B cell (primary cell): Measurements from ENCODE around the gene PTPRM. TPM values are rescaled to one million over a fixed set of nuclear protein-coding genes. Genes with fewer than 3 reads are reported as not detected.

Experiments
- ATAC-seq: fragments of 200-7000 bp; cut with Tn5 transposase; one replicate; pipeline ENCODE4 v1.10.0; 2021; ENCODE audit warnings: low read depth, mild to moderate bottlenecking, moderate number of reproducible peaks, moderate library complexity
- CTCF ChIA-PET: fragments of 350-600 bp; sonication (Branson Sonifier 250); formaldehyde crosslinking; loops from one replicate; lab custom pipeline; 2021; ENCODE audit warnings: antibody characterized with exemption, inconsistent platforms; lab: Charles Lee
- POLR2A ChIA-PET: fragments of 350-600 bp; sonication (Branson Sonifier 250); formaldehyde crosslinking; loops from one replicate; lab custom pipeline; 2021; ENCODE audit warnings: antibody characterized with exemption; lab: Charles Lee
- DNase-seq: peaks from one replicate; pipeline ENCODE4 v3.0.0; 2013
- H2AFZ ChIP-seq: 2 replicates; pipeline ENCODE4 v1.6.1; 2012; ENCODE audit warnings: mild to moderate bottlenecking, low read depth, low read length; ENCODE audit not compliant: insufficient read depth, poor library complexity, severe bottlenecking
- H3K27ac ChIP-seq, 2 donors: 1 replicate in 1 of 2; 2 replicates in 1 of 2; pipeline ENCODE4 v1.5.1; 2012 to 2013; ENCODE audit warnings: low read length in 2 of 2, mild to moderate bottlenecking in 2 of 2, moderate library complexity in 1 of 2
- H3K27me3 ChIP-seq, 4 experiments: fragments of 200-600 bp in 1 of 4; sonication (generic) in 1 of 4; replicated peaks in 1 of 4; 1 replicate in 2 of 4; 2 replicates in 2 of 4; pipeline versions ENCODE4 v1.6.1 to v1.7.0; 2013 to 2016; ENCODE audit warnings: low read length in 3 of 4, mild to moderate bottlenecking in 2 of 4, mixed read lengths in 1 of 4, moderate library complexity in 1 of 4; ENCODE audit not compliant: insufficient read depth in 4 of 4, control insufficient read depth in 3 of 4; ENCODE audit errors: control extremely low read depth in 1 of 4
- H3K36me3 ChIP-seq, 2 experiments: replicated peaks in 1 of 2; 1 replicate in 1 of 2; 2 replicates in 1 of 2; pipeline versions ENCODE4 v1.6.1 to v1.7.1; 2013; ENCODE audit warnings: low read length in 1 of 2; ENCODE audit not compliant: insufficient read depth in 2 of 2, control insufficient read depth in 1 of 2; ENCODE audit errors: control extremely low read depth in 1 of 2, extremely low read depth in 1 of 2
- H3K4me1 ChIP-seq, 2 donors: fragments of 200-600 bp in 1 of 2; sonication (generic) in 1 of 2; 1 replicate in 1 of 2; 2 replicates in 1 of 2; pipeline versions ENCODE4 v1.5.1 to v1.6.1; 2013 to 2017; ENCODE audit warnings: low read length in 2 of 2; ENCODE audit not compliant: control insufficient read depth in 2 of 2, insufficient read depth in 2 of 2
- H3K4me2 ChIP-seq: replicated peaks from 2 replicates; pipeline ENCODE3; 2012; ENCODE audit warnings: mild to moderate bottlenecking, low read depth, low read length; ENCODE audit not compliant: poor library complexity, severe bottlenecking
- H3K4me3 ChIP-seq, 5 experiments: fragments of 200-600 bp in 1 of 5; sonication (generic) in 1 of 5; 1 replicate in 3 of 5; 2 replicates in 2 of 5; pipeline versions ENCODE4 v1.5.1 to v1.7.0; 2011 to 2016; ENCODE audit warnings: low read length in 4 of 5, mild to moderate bottlenecking in 4 of 5, low read depth in 2 of 5, control low read depth in 1 of 5, moderate library complexity in 1 of 5; ENCODE audit not compliant: insufficient read depth in 1 of 5; ENCODE audit errors: control extremely low read depth in 1 of 5, extremely low read depth in 1 of 5
- H3K79me2 ChIP-seq: fragments of 200-600 bp; sonication (generic); one replicate; pipeline ENCODE4 v1.6.0; 2016; ENCODE audit warnings: low read length; ENCODE audit not compliant: control insufficient read depth, insufficient read depth
- H3K9ac ChIP-seq: fragments of 200-600 bp; sonication (generic); 2 replicates; pipeline ENCODE4 v1.6.1; 2017; ENCODE audit warnings: mild to moderate bottlenecking, low read length, moderate library complexity
- H3K9me3 ChIP-seq, 3 donors: one replicate each; pipeline versions ENCODE4 v1.6.1 to v1.7.1; 2013; ENCODE audit warnings: low read length in 2 of 3; ENCODE audit not compliant: control insufficient read depth in 2 of 3, insufficient read depth in 1 of 3; ENCODE audit errors: control extremely low read depth in 1 of 3
- H4K20me1 ChIP-seq: 2 replicates; pipeline ENCODE4 v1.6.0; 2012; ENCODE audit warnings: mild to moderate bottlenecking, low read length; ENCODE audit not compliant: insufficient read depth, control insufficient read depth, poor library complexity, severe bottlenecking
- H3K27ac Mint-ChIP-seq: one replicate; pipeline ENCODE4 v1.8.0; 2021; ENCODE audit warnings: mixed read lengths
- H3K27me3 Mint-ChIP-seq: one replicate; pipeline ENCODE4 v1.8.0; 2021; ENCODE audit warnings: mixed read lengths
- H3K4me1 Mint-ChIP-seq: one replicate; pipeline ENCODE4 v1.8.0; 2021; ENCODE audit warnings: mixed read lengths
- H3K4me3 Mint-ChIP-seq: one replicate; pipeline ENCODE4 v1.8.0; 2021; ENCODE audit warnings: mixed read lengths
- H3K9me3 Mint-ChIP-seq: one replicate; pipeline ENCODE4 v1.8.0; 2022; ENCODE audit warnings: mixed read lengths; ENCODE audit not compliant: insufficient read depth
- EZH2 ChIP-seq: IDR thresholded peaks from 2 replicates; pipeline ENCODE4 v1.6.1; 2012; ENCODE audit warnings: borderline replicate concordance, low read depth, mild to moderate bottlenecking, moderate library complexity, low read length; ENCODE audit not compliant: insufficient read depth, poor library complexity, severe bottlenecking
- WGBS: methylation state at CpG from one replicate; pipeline ENCODE4 v1.1.5; 2013; ENCODE audit warnings: missing lambda C conversion rate; ENCODE audit not compliant: insufficient coverage; 5-methylcytosine and 5-hydroxymethylcytosine counted together
- intact Hi-C: fragments of 100-400 bp; cut with micrococcal nuclease; formaldehyde crosslinking; loops from one replicate; pipeline ENCODE4 v1.10.0; 2022
- polyA plus RNA-seq: library from polyadenylated mRNA; depleted of rRNA; stranded (reverse); fragments of >200 nt; gene quantifications from 2 replicates; pipeline ENCODE4 v1.2.3, GENCODE V29; 2012
- total RNA-seq, 2 donors: library from RNA; stranded (reverse); fragments of 120-200 nt in 1 of 2; gene quantifications; 1 replicate in 1 of 2; 2 replicates in 1 of 2; pipeline versions ENCODE4 v1.2.3 to v1.2.4, GENCODE V29; 2013 to 2022
- TF ChIP-seq, protein P1 (sequence below): fragments of 200-600 bp; IDR thresholded peaks from one replicate; pipeline ENCODE4 v1.8.0; 2022; ENCODE audit warnings: antibody characterized with exemption, mild to moderate bottlenecking

PTPRM gene
- total and polyA plus RNA-seq, 2 donors (not counting 1 experiment from before 2014, with no cell fraction given): 0.20 to 0.89 TPM

DNA sequence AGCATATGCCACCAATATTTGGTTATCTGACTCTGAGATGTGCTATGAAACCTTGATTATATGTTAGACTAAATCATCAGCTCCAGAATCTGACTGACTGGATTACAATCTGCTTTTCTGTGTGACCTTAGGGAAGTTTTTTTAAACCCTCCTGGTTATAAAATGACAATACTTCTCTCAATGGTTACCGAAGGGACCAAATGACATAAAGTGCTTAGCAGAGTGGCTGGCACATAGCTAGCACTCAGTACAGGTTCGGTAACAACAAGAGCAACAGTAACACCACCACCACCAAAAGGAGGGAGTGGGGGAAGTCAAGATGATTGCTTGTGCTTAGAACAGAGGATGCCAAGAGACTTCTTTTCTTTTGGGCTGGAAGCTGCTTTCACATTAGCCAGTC lies 306.2 kb downstream of the PTPRM start:
- Histone ChIP-seq H3K9me3 (peaks cover 0 to 7% (median 0%) of the 10 kb centered on the region in 3 donors), H3K79me2 (no peaks in the 10 kb centered on the region), H4K20me1 (no peaks in the 10 kb centered on the region), H3K9ac (no peak overlapping the region), H3K4me3 (no peak overlapping the region), H3K27ac (no peak overlapping the region), H3K27me3 (no peaks in the 10 kb centered on the region), H3K4me2 (no peak overlapping the region), H3K4me1 (no peaks in the 10 kb centered on the region), H2AFZ (no peak overlapping the region), H3K36me3 (no peaks in the 10 kb centered on the region)
- no peak overlapping the region for H3K4me3 Mint-ChIP-seq
- no CpG with 5 or more reads among the region's 2 CpGs for WGBS
- ChIA-PET POLR2A (no interaction called here), CTCF (no interaction called here)
- intact Hi-C loops: no loop called here
- TF ChIP-seq, protein P1, sequence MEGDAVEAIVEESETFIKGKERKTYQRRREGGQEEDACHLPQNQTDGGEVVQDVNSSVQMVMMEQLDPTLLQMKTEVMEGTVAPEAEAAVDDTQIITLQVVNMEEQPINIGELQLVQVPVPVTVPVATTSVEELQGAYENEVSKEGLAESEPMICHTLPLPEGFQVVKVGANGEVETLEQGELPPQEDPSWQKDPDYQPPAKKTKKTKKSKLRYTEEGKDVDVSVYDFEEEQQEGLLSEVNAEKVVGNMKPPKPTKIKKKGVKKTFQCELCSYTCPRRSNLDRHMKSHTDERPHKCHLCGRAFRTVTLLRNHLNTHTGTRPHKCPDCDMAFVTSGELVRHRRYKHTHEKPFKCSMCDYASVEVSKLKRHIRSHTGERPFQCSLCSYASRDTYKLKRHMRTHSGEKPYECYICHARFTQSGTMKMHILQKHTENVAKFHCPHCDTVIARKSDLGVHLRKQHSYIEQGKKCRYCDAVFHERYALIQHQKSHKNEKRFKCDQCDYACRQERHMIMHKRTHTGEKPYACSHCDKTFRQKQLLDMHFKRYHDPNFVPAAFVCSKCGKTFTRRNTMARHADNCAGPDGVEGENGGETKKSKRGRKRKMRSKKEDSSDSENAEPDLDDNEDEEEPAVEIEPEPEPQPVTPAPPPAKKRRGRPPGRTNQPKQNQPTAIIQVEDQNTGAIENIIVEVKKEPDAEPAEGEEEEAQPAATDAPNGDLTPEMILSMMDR: no peak
- TF ChIP-seq EZH2: no peak
- ATAC-seq: no peak
- H3K27me3 Mint-ChIP-seq: no peaks in the 10 kb centered on the region
- H3K27ac Mint-ChIP-seq: no peak overlapping the region
- DNase-seq: no peak
- no peaks in the 10 kb centered on the region for H3K4me1 Mint-ChIP-seq
- no peaks in the 10 kb centered on the region for H3K9me3 Mint-ChIP-seq

DNA sequence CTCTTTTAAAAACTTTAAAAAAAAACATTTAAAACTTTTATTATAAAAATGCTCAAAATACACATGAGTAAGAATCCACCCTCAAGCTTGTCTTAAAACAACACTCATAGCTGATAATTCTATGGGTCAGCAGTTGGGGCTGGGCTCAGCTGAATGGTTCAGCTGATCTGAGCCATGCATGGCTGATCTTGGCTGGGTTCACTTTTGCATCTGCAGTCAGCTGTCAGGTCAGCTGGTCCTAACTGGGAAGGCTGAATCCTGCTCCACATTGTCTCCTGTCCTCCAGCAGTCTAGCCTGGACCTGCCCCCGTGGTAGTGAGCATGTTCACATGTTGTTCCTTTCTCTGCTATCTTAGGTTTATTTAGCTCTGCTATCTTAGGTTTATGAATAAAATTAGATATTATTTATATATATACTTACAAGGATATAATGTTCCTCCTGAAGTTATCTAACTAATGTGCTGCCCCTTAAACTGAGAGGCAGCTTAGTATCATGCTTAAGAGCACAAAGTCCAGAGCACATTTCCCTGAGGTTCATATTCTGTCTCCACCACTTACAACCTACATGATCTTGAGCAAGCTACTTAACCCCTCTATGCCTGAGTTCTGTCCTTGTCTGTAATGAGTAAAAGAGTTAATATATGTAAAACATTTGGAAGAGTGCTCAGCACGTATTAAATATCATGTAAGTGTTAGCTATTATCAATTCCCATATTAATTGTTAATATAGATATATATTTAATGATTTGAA lies 309.4 kb downstream of the PTPRM start:
- no CpG with 5 or more reads among the region's 2 CpGs for WGBS
- no peaks in the 10 kb centered on the region for H4K20me1 ChIP-seq
- DNase-seq: no peak
- H3K27me3 ChIP-seq: no peaks in the 10 kb centered on the region
- no peak overlapping the region for H3K27ac Mint-ChIP-seq
- H3K4me3 ChIP-seq: no peak overlapping the region
- no peaks in the 10 kb centered on the region for H3K4me1 ChIP-seq
- no peaks in the 10 kb centered on the region for H3K79me2 ChIP-seq
- H3K27me3 Mint-ChIP-seq: no peaks in the 10 kb centered on the region
- H3K4me3 Mint-ChIP-seq: no peak overlapping the region
- H3K9me3 Mint-ChIP-seq: no peaks in the 10 kb centered on the region
- CTCF ChIA-PET: no interaction called here
- ATAC-seq: no peak
- H3K4me1 Mint-ChIP-seq: no peaks in the 10 kb centered on the region
- POLR2A ChIA-PET: no interaction called here
- no peak overlapping the region for H3K27ac ChIP-seq
- H3K36me3 ChIP-seq: no peaks in the 10 kb centered on the region
- no peak overlapping the region for H2AFZ ChIP-seq
- no peak overlapping the region for H3K9ac ChIP-seq
- no peak overlapping the region for H3K4me2 ChIP-seq
- TF ChIP-seq, protein P1: no peak
- TF ChIP-seq EZH2: no peak
- no peaks in the 10 kb centered on the region for H3K9me3 ChIP-seq
- intact Hi-C loops: no loop called here
